ENCODE data around the gene STING1.

Gene STING1

DNA sequence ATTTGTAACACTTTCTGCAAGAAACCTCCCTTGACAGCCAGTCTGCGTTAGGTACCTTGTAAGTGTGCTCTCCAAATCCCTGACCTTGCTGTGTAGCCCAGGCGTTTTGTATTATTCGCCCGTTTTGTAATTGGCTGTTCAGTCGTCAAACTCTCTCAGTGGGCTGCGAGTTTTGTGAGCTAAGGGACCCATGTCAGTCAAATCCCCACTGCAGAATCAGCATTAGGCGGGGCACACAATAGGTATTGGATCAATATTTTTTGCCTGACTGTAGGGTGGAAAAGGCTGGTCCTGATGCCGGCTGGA is 43.9 kb downstream of the STING1 start:
- no peak for DNase-seq

DNA sequence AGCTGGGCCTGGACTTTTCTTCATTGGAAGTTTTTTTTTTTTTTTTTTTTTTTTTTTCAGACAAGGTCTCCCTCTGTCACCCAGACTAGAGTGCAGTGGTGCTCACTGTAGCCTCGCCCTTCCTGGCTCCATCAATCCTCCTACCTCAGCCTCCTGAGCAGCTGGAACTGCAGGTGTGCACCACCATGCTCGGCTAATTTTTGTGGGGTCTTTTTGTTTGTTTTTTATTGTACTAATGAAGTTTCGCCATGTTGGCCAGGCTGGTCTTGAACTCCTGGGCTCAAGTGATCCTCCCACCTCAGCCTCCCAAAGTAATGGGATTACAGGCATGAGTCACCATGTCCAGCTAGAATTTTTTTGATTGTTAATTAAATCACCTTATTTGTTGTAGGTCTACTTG is 46.9 kb downstream of the STING1 start:
- DNase-seq = no peak

DNA sequence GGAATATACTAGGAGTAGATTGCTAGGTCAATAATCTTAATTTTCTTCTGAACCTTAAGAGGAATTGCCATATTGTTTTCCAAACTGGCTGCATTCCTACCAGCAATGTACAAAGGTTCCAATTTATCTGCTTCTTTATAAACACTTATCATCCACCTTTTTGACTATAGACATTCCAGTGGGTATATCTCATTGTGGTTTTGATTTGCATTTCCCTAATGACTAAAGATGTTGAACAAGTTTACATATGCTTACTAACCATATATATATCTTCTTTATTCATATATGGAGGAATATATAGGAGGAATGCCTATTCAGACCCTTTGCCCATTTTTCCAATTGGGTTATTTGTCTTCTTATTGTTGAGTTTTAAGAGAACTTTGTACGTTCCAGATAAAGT is 50.9 kb downstream of the STING1 start:
- no peak for DNase-seq

DNA sequence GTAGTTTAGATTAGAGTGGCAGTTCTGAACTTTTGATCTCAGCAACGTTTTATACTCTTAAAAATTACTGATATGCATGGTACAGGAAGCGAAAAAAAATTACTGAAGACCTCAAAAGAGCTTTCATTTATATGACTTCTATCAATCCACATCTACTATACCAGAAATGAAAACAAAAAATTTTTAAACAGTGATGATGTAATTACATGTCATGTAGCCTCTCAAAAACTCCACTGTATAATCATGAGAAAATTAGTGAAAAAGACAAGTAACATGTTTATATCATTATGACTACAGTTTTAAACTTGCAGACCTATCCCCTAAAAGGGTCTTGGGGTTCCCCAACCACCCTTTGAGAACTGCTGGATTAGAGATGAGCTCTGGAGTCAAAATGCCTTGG is 52.5 kb downstream of the STING1 start:
- DNase-seq = no peak

DNA sequence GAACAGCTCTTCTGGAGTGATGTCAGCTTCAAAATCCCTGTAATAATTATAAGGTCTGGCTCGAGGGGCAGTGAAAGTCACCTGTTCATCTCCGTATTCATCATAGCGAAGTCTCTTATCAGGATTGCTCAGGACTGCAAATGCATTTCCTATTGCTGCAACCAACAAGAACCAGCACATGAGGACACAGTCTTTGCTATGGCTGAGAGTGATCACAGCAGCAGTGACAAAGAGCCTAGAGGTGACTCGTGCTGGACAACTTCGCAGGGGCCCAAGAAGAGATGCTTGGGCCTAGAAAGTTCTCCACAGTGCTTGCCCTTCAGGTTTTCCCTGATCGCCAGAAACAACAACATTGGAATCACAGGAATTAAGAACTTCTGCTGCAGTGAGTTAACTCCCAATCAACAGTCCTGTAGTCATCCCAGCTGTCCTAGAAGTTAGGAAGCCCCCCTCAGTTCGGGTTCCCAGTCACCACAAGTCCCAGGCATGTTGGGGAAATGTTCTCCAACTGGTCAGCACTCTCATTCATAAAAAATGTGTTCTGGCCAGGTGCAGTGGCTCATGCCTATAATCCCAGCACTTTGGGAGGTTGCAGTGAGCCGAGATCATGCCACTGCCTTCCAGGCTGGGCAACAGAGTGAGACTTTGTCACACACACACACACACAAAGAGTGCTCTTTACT is 56.2 kb downstream of the STING1 start:
- no peak for DNase-seq

Data from stimulated activated CD8-positive, alpha-beta memory T cell treated with anti-CD3 and anti-CD28 coated beads, Interleukin-4, amount 100 ng/mL, for 48 hours (primary cell).